ENCODE measurements around the gene TWSG1. TPM values are rescaled to one million over a fixed set of nuclear protein-coding genes. Genes with fewer than 3 reads are reported as not detected.

TWSG1 gene
- total RNA-seq, 2 donors from 2014 or later: 30.7 to 31.4 TPM

Other genes with a start within 250 kb of the TWSG1 start
- 100 to 1,000 TPM; 123 to 138 TPM for gene NDUFV2, start 232.1 kb upstream of the TWSG1 start, total RNA-seq
- gene ANKRD12, start 198.0 kb upstream of the TWSG1 start, total RNA-seq: 10 to 100 TPM; 36.0 to 41.6 TPM
- 10 to 100 TPM; 60.5 to 64.9 TPM for gene RALBP1, start 140.7 kb downstream of the TWSG1 start, total RNA-seq

Measured in endodermal cell (in vitro differentiated cells).